ENCODE data around the gene LTA4H.

LTA4H gene

GRCh38 chr12:96056646-96057455, 21.5 kb upstream of the LTA4H start:
- FAIRE-seq, result no peak

- no peak for FAIRE-seq
Measured at GRCh38 chr12:96054244-96054610, 18.8 kb upstream of the LTA4H start.

- no peak for FAIRE-seq
Measured at GRCh38 chr12:96053476-96054243, 18.3 kb upstream of the LTA4H start.

GRCh38 chr12:96051756-96052485, 16.5 kb upstream of the LTA4H start:
- FAIRE-seq, result no peak

DNA sequence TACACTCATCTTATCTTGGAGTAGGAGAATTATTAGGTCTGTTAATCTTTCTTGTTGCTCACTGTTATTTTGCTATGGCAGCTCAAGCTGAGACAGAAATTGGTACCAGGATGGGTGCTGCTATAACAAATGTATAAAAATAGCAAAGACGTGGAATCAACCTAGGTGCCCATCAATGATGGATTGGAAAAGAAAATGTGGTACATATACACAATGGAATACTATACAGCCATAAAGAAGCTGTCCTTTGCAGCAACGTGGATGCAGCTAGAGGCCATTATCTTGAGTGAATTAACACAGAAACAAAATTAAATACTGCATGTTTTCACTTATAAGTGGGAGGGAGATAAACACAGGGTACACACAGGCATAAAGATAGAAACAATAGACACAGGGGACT, 14.8 kb upstream of the LTA4H start:
- no peak for FAIRE-seq

DNA sequence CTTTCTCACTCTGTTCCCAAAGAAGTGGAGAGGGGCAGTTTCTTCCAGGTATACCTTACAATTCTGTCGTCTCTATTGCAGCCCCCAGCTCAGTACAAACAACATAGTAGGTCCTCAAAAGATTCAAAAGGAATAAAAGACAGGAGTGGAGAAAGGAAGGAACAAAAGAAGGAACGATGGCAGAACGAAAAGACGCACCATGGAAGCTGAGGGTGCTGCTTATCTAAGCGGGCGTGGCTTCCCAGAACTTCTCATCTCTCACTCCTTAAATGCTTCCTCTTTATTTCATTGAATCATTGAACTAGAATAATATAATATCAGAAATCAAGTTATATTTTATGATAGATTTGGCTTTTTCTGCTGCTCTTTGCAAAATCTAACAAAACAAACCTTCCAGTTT, 13.7 kb upstream of the LTA4H start:
- FAIRE-seq, result no peak

- FAIRE-seq, result no peak
Measured at GRCh38 chr12:96048393-96048969, 13.1 kb upstream of the LTA4H start.

DNA sequence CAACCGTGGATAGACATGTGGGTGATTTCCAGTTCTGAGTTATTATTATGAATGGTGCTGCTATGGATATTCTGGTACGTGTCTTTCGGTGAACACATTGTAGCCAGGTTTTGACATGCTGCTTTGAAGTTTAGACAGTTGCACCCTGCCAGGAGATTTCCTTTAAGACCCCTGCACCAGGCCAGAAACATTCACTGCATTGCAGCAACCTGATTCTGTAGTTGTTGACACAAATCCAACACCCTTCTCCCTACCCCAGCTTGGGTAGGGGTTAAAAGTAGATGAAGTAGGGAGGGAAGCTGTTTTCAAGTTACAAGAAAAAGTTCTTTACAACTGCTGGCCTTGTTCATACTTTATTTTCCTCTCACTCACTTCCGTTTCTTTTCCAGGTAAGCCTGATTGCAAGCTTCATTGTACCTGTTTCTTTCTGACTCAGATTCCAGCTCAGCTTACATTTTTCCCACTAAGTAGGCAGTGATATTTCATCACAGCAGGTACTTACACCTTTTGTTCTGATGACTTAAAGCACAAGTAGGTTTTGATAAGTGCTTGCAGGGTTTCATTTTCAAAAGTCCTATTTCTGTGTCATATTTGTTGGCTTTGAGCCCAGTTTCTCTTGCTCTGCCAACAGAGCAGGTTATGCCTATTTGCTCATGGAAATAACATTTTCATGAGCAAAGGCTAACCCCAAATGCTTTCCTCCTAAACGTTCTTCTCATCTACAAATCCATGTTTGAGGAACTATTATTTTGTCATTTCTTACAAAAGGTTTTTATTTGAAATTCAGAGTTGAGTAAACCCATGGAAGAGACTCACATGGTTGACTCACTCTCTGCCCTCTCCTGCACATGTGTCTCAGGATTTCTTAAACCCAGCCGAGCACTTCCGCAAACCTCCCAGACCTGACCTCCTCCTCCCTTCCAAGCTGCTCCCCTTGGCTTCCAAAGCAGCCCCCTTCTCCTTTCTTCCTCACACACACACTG, 12.1 kb upstream of the LTA4H start:
- no peak for FAIRE-seq

GRCh38 chr12:96046543-96047228, 11.3 kb upstream of the LTA4H start:
- FAIRE-seq, result no peak

- no peak for FAIRE-seq
Measured at GRCh38 chr12:96045566-96045965, 10.2 kb upstream of the LTA4H start.

GRCh38 chr12:96044943-96045290, 9.5 kb upstream of the LTA4H start:
- FAIRE-seq, result no peak

DNA sequence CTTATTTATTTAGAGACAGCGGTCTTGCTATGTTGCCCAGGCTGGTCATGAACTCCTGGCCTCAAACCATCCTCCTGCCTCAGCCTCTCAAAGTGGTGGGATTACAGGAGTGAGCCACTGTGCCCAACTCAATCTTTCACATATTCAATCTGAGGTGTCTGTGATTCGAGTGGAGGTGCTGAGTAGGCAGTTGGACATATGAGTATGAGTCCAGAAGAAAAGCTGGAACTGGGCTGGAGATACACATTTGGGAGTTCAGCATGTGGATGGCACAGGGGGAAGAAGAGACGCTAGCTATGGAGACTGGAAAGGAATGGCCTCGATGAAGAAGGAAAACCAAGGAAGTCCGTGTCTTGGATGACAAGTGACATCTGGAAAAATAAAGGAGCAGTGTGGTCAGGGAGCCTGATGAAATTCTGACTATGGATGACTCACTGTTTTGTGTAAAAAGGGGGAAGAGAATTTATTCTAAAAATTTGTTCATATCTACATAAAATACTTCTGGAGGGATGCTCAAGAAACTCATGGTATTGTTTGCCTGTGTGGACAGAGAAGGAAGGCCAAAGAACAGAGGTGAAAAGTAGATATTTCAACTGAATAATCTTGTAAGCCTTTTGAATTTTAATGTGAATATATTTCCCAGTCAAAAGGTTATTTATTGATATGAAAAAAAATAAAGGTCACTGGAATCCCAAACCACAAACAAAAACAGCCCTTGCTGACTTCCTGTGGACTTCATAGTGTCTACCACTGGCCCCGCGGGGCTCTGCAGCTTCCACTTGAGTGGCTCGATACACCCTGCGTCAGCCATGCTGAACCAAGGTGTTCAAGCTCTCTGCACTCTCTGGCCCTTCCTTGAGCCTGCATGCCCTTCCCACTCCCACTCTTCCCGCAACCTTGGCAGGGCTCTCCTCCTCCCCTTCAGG, 8.9 kb upstream of the LTA4H start:
- FAIRE-seq, result no peak

DNA sequence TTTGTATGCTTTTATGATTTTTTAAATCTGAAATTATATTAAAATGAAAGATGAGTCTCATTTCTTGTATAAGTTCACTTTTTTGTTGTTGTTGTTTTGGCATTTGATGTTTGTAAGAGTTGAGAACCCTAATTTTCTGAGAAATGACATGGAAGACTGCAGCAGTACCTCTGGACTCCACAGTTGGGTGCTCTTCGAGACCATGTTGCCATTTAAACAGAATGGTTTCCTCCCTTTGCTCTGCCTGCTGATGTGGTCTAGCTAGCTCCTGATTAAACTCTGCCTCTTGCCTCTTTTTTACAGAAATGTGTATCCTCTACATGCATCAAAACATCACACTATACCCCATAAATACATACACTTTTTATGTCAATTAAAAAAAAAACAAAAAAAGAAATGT, 5.8 kb upstream of the LTA4H start:
- no peak for FAIRE-seq

GRCh38 chr12:96040305-96041133, 5.1 kb upstream of the LTA4H start:
- FAIRE-seq, result peak; percentile 41

- FAIRE-seq, result no peak
Measured at GRCh38 chr12:96039516-96039915, 4.1 kb upstream of the LTA4H start.

GRCh38 chr12:96036765-96037455, 1.5 kb upstream of the LTA4H start:
- FAIRE-seq, result no peak

- no peak for FAIRE-seq
Measured at GRCh38 chr12:96034621-96035282, 635 bp downstream of the LTA4H start.

Data from colon (tissue), 2 donors.